IPS-NIHi11 (cell line): ENCODE results near the gene CAMTA1.
"Not testable (repeated sequence)": the region's sequence is repeated elsewhere in the genome, so short reads cannot be mapped to it uniquely, and the experiment has no call there.

Experiments used
- DNase-seq: peaks from one replicate; pipeline ENCODE4 v3.0.0; 2012; ENCODE audit warnings: mixed read lengths, low spot score

Gene CAMTA1

DNA sequence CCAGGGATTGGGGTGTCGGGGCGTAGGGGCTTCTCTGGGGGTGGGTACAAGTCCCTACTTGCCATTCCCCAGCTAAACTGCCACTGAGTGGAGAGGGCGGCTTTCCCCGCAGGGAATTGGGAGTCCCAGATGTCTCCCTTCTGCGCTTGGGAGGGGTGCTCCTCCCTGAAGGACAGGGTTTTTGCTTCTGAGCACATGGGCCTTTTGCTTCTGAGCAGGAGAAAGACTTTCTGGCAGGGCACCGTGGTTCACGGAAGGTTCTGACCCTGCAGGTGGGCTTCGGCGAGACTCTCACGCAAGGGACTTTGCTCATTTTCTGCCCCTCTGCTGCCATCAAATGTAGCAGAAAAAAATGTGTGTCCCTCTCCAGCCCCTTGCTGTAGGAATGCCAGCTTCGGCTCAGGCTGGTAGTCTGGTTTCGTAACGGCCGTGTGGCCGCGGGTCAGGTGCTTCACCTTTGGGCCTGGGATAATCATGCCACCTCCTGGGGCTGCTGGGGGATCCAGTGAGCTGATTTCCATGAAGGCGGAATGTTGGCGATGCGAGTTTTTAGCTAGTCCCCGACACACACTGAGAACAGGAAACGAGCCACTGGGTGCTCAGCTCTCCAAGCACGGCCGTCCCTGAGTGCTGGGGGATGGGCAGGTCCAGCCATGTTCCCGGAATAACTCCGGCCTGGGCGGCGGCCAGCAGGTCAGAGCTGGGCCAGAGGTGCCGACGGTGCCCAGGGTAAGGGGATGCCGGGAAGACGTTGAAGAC, 364.0 kb downstream of the CAMTA1 start:
- peak; percentile 77 for DNase-seq

DNA sequence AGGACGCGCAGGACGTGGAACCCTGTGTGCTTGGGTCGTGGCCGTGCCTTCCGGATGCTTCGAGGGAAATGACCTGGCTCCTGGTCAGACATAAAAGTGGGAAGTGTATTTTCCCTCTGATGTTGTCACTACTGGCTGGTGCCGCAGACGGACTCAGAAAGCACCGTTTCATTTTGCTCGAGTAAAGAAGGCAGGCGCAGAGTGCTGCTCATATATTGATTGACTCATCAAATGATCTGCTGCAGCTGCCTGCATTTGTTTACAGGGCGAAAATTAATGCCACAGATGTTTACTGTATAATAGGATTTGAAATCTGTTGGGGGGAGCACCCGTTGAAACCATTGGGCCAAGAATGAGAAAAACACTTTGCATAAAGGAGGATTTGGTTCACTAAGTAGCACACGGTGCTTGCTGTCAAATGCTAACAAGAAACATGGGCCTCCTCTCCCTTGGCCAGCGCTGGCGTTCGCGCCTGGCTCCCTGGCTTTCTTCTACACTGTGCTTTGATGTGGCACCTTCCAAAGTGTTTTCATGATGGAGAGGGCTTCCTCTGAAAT, 365.5 kb downstream of the CAMTA1 start:
- no peak for DNase-seq

DNA sequence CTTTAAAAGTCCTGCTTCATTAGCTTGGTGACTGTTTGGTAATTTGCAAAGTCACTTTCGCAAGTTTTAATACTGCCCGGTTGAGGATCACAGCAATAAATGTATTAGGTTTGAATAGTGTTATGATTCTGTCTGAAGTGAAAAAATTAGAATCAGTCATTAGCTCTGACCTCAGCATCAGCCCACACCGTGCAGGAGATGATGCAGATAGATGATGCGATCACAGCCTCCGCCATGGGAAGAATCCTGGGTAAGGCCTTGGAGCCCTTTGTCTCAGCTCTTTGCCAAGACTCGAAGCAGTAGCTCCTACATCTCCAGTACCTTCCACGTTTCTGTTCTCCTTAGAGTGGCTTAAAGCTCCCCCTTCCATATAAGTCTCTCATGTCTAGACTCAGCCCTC, 366.7 kb downstream of the CAMTA1 start:
- no peak for DNase-seq

DNA sequence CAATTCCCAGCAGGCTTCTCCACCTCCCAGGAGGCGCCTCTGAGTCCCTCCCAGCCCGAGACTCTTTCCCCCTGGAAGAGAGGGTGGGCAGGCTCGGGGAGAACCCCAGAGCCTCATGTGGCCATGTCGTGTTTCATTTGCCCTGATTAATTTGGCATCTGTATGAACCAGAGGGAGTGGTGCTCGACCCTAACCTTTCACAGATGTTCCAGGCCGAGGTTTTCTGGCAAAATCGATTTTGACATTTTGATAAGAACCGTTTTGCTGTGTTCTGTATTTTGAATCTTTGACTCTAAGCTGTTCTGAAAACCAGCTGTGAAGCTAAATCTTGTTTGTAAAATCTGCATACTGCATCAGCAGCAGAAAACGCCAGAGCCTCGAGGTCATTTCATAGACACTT, 367.4 kb downstream of the CAMTA1 start:
- DNase-seq, result no peak

DNA sequence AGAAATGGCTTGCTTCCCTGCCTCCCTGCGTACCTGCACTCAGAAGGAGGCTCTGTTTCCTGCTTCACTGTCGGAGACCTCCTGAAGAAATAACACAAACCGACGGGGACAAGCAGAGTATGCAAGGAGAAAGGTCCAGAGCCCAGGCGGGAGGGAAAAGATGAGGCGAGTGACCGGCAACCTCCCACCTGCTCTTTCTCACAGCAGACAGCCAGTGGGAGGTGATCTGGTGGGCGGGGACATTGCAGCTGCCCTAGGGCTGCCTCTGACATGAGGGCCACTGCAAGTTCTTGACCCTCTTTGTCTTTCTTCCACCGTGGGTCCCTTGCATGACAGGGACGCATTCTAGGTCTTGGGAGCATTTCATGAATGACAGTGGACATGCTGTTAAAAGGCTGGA, 368.2 kb downstream of the CAMTA1 start:
- DNase-seq, result peak; percentile 57

DNA sequence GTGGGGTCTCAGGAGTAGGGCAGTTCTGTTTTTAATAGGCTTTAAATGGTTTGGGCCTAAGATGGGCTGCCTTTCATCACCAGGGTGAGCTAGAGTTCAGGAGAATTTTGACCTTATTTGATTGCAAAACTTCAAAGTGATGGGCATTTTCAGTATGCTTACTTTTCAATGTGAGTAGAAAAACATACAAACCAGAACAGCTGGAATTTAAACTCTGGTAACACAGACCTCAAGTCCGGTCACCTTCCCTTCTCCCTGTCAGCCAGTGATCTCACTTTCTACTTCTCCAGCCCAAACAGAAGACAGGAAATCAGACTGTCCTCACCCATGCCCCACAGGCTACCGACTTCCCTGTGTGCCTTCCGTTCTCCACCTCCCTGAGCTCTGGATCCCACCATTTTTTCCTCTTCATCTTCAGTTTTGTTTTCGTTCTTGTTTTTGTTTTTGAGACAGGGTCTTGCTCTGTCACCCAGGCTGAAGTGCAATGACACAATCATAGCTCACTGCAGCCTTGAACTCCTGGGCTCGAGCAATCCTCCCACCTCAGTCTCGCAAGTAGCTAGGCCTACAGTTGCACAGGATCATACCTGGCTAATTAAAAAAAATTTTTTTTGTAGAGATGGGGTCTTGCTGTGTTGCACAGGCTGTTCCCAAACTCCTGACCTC, 374.0 kb downstream of the CAMTA1 start:
- no peak for DNase-seq

DNA sequence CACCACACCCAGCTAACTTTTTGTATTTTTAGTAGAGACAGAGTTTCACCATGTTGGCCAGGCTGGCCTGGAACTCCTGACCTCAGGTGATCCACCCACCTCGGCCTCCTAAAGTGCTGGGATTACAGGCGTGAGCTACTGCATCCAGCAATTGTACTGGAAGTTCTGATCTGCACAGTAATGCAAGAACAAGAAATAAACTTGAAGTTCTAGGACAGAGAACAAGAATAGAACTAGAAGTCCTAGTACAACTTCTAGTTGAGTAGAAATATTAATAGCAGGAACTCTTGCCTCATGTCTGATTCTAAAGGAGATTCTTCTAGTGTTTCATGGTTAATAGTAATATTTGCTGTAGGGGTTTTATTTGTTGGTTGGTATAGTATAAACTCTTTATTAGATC, 383.3 kb downstream of the CAMTA1 start:
- not testable (repeated sequence) for DNase-seq

DNA sequence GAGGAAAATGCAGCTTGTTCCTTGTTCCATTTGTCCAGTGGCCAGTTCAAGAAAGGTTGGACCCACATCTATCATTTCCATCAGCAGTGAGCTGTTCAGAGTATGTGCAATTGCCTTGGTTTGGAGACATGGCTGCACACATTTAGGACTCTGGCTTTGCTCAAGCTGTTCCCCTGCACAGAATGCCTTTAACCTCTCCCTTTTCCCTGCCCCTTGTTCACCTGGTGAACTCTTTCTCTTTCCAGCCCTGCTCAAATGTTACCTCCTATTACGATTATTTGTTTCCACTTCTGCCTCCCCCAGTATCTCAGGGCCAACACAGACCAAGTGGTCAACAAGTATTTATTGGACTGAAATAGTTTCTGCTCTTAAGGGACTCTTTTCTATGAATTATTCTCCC, 385.9 kb downstream of the CAMTA1 start:
- DNase-seq, result no peak

DNA sequence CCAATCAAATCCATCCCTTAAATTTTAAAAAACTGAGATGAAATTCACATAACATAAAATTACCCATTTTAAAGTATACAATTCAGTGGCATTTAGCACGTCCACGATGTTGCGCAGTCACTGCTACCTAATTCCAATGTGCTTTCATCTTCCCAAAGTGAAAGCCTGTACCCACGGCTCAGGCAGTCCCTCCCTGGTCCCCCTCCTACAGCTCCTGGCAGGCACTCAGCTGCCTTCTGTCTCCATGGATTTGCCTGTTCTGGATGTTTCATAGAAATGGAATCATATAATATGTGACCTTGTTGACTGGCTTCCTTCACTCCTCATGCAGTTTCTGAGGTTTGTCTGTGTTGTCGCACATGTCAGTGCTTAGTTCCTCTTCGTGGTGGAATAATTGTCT, 386.3 kb downstream of the CAMTA1 start:
- DNase-seq, result no peak

DNA sequence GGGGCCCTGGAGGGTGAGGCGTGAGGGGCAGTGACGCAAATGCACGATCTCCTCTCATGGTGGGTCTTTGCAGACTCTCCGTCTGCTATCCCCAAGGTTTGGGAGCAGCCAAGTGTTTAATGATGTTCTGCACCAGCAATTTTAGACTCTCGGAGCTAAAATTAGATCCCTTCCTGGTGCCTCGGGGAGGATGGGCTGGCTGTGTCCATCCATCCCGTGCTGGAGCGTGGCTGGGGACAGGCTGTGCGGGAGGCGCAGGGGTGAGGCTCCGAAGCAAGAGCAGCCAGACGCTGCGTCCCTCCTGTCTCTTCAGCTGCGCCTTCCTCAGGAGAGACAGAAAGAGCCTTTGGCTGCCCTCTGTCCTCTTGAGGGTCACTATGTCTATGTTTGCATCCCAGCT, 387.6 kb downstream of the CAMTA1 start:
- DNase-seq, result no peak

DNA sequence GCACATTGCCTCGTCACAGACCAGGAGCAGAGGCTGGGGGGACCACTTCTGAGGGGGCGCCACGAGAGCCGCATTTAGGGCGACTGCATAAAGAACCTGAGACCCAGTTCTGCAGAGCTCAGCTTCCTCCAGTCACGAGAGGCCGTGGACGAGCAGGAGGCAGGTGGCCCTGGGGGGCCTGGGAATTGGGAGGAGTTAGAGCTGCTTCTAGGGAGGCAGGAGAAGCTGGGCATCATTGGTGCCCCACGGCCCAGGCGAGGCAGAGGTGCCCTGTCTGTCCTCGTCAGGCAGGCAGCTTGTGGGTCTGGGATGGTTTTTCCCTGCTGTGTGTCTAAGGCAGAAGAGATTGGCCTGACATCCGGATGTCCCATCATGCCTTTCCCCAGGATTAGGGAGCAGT, 389.3 kb downstream of the CAMTA1 start:
- DNase-seq, result no peak

DNA sequence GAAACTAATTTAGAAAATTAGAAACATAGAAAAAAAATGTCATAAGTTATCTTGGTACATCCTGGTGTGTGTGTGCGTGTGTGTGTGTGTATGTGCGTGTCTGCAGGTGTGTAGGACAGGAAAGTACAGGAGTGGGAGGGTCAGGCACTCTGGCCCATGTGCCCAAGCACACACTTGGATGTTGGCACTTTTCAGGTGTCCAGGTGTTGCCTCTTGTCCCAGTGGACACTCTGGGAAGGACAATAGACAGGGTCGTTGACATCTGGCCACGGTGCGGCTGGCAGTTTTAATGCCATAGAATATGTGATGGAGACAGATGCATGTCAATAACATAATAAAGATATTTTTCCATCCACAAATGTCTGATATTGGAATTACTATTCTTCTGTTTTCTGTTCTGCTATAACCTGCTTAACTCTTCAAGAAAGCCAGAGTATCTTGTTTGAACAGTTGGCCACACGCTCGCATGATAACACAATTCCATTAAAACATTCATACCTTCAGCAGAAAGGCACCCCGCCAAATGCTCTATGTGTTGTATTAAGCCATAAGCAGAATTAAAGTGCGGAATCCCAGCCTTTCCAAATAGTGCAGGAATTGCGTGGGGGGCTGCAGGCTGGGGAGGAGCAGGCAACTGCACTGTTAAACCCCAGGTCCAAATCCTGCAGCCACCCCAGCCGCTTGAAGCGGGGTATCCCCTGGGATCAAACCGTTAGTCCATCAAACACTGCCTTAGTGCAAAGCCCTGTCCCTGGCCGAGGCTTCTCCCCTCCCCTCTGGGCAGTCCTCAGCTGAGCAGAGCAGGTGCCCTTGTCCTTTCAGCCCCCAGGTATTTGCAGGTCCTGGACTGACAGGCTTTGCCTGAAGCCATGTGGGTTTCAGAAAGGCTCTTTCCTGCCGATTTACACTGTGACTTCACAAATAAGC, 390.0 kb downstream of the CAMTA1 start:
- no peak for DNase-seq

DNA sequence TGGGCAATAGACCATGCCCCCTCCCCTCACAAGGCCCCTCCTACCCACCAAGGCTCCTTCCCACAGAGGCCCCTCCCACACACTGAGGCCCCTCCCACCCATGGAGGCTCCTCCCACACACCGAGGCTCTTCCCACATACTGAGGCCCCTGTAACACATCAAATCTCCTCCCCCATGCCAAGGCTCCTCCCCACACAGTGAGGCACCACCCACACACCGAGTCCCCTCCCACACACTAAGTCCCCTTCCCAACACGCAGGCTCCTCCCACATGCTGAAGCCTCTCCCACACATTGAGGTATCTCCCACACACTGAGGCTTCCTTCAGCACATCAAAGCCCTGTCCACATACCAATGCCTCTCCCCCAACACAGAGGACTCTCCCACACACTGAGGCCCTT, 391.8 kb downstream of the CAMTA1 start:
- DNase-seq, result no peak

DNA sequence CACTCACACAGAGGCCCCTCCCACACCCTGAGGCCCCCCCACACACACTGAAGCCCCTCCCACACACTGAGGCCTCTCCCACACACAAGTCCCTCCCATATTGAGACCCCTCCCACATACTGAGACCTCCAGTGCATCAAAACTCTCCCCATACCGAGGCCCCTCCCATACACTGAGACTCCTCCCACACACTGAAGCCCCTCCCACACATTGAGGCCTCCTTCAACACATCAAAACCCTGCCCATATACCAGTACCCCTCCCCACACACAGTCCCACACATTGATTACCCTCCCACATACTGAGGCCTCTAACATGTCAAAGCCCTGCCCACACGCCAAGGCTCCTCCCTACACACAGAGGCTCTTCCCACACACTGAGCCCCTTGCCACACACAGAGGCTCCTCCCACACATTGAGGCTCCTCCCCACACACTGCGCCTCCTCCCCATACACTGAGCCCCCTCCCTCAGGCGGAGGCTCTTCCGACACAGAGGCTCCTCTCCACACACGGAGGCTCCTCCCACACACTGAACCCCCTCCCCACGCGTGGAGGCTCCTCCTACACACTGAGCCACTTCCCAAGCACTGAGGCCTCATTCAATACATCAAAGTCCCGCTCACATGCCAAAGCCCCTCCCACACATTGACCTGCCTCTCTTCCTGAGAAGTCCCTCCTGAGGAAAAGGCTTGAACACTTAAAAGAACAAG, 392.3 kb downstream of the CAMTA1 start:
- DNase-seq, result peak; percentile 55

DNA sequence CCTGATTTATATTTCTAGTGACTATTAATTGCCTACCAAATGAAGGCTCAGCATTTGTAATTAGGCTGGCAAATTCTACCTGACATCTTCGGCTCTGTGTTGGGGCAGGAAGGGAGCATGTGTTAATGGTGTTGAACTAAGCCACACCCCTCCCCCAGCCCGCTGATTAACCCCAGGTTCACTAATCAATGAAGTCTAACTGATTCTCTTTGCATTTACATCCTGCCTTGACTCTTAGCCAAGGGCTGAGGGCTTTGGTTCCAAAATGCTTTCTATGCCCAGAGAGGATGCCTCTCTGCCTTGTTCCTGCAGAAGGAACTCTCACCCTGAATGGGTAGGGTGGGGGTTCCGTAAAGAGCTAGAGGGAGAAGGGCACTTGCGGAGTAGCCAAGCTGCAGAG, 393.1 kb downstream of the CAMTA1 start:
- no peak for DNase-seq

DNA sequence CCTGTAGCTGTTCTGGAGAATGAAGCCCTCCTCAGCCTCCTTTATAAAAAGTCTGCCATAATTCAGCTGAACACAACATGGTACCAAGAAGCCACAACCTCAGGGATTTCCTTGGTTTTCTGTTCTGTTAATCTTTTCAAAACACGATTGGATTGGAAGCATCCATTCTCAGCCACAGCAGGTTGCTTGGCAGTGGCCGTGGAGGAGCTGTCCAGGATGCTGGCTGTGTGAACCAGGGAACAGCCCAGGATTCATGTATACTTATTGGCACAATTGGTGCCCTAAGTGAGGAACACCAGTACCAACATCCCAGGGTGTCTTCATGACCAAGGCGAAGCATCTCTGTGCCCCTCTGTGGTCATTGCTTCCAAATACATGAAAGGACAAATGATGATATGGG, 393.5 kb downstream of the CAMTA1 start:
- DNase-seq, result no peak

DNA sequence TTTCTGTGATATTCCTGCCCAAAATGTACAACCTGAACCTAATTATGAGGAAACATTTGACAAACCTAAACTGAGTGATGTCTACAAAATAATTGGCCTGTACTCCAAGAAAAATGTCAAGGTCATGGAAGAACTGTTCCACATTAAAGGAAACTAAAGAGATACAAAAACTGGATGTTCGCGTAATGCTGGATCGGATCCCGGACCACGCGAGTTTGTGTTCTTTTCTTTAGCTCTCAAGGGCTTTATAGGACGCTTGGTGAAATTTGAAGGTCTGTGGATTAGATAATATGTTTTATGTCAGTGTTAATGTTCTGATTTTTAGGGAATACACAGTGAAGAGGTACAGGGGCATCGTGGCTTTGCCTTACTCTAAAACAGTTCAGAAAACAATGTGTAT, 400.5 kb downstream of the CAMTA1 start:
- DNase-seq, result no peak

DNA sequence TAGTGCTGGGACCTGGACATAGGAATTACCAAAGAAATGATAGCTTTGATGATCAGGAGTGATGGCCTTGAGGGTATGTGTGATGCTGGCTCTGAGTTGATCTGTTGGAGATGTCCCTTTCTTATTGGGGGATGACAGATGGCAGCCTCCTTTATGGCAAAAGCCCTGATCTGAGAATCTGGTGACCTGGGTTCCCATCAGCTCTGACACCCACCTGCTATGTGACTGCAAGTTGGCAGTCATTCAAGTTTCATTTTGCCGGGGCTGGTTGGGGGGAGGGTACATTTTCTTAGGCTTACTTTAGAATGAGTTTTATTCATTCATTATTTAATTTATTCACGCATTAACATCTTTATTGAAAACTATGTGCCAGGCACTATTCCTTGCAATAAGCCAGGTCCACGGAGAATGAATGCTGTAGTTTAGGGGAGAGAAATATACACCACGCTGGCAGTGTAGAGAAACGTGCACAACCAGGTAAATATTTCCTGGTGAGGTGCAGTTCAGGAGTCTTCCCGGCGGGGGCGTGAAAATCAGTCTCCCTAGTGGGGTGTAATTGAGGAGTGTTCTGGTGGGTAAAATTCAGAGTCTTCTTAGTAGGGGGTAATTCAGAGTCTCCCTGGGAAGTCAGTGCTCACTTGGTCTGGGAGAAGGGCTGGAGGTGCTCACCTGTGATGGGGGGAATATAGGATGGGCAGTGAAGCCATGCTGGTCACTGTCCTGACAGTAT, 401.3 kb downstream of the CAMTA1 start:
- DNase-seq, result no peak

DNA sequence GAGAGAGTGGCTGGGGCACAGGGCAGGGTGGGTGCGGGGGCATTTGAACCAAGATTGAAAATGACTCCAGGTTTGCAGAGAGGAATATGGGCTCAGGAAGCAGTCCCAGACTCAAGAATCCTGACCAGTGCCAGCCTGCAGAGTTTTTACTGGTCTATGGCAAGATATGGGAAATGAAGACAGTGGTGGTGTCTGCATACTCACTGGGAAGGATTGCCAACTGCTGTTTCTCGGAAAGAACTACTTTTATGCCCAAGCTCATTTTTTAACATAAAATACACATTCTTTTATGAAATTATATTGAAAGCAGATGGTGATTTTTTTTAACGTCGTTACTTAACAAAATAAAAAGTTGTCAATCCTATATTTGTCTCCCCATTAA, 401.8 kb downstream of the CAMTA1 start:
- no peak for DNase-seq

DNA sequence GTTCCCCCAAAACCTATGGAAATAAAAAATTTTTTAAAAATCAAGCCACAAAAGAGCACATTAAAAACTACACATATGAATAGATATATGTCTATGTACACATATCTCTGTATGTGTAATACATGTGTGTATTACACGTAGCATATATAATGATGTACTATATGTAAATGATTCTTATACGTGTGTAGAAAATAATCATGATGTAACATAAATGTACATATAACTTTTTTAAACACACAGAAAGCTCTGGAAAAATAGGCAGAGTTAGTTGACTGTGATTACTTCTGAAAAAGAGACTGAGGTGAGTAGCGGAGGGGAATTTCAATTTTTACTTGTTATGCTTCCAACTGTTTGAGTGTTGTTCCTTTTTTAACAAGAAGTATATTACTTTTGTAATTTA, 405.0 kb downstream of the CAMTA1 start:
- no peak for DNase-seq

DNA sequence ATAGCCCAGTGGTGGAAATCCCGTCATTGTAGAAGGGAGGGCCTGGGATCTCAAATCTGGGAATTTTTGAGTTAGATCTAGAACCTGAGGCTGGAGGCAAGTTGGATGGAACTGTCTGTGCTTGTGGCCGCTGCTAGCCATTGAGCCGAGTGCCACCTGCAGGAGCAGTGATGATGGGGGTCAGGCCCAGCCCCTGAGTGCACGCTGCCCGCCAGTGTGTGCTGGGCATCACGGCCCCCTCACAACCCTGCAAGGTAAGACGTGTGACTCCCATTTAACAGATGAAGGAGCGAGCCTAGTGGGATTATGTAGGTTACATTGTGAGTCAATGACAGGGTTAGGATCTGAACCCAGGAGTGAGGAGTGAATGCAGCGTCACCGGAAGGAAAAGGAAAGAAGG, 407.2 kb downstream of the CAMTA1 start:
- no peak for DNase-seq
